ENCODE data around the gene BTNL3. TPM values are rescaled to one million over a fixed set of nuclear protein-coding genes. Genes with fewer than 3 reads are reported as not detected.

Gene BTNL3
- total RNA-seq, 2 donors from 2014 or later = not detected

GRCh38 chr5:181054138-181054537, 65.5 kb downstream of the BTNL3 start:
- Mint-ChIP-seq H3K36me3 (peaks cover 7 to 20% of the 10 kb centered on the region in 2 donors), H3K9me3 (peaks cover 0 to 4% of the 10 kb centered on the region in 2 donors), H3K27ac (no peak overlapping the region)
- DNase-seq (ENCODE audit: low spot score in 2 of 2) (no peak), ATAC-seq (no peak)

DNA sequence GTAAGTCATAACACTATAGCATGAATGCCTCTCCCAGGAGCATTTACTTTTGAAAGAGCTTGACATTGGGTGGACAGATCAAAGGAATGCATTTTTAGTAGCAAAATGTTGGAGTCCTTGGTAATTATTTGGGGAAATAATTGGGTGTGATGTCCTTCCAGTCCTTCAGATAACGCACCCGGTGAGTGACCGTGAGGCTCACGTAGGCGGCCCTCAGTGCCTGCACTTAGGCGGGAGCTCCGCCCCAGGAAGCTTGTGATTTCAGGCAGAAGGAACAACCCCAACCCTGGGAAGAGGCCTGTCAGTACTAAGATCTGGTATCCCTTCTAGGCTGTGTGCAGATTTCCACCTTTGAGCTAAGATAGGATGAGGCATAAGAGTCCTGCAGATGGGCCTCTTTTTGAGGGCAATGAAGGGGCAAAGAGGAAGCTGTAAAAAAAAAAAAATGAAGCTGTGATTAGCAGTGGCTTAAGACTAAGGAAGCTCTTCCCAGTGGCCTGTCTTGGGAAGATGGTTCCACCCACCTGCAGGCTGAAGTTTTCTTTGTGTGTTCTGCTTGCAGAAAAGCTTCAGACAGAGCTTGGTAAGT, 66.3 kb downstream of the BTNL3 start:
- H3K36me3 Mint-ChIP-seq = peaks cover 7 to 20% of the 10 kb centered on the region in 2 donors
- ATAC-seq (no peak), DNase-seq (ENCODE audit: low spot score in 2 of 2) (no peak)
- H3K27ac Mint-ChIP-seq = no peak overlapping the region
- peaks cover 0 to 4% of the 10 kb centered on the region in 2 donors for H3K9me3 Mint-ChIP-seq

Other genes with a start within 250 kb of the BTNL3 start
- gene OR2Y1, start 248.8 kb upstream of the BTNL3 start, total RNA-seq = not detected
- 100 to 1,000 TPM; 130 to 157 TPM for gene MGAT1, start 186.0 kb upstream of the BTNL3 start, total RNA-seq
- 10 to 100 TPM; 13.5 to 27.9 TPM for gene ZFP62, start 127.6 kb upstream of the BTNL3 start, total RNA-seq
- not detected for gene BTNL8, start 89.7 kb upstream of the BTNL3 start, total RNA-seq
- under 1 TPM in 1 of 2 donors, not detected in 1; 0.41 TPM for gene BTNL9, start 51.4 kb downstream of the BTNL3 start, total RNA-seq
- gene OR2V1, start 142.3 kb downstream of the BTNL3 start, total RNA-seq = not detected
- gene OR2V2, start 158.7 kb downstream of the BTNL3 start, total RNA-seq = not detected
- gene TRIM7, start 216.3 kb downstream of the BTNL3 start, total RNA-seq = 1 to 10 TPM; 4.8 to 7.0 TPM
- 10 to 100 TPM; 33.1 to 36.4 TPM for gene TRIM41, start 234.4 kb downstream of the BTNL3 start, total RNA-seq